ENCODE results near the gene L3MBTL4. TPM values are rescaled to one million over a fixed set of nuclear protein-coding genes. Genes with fewer than 3 reads are reported as not detected.

The L3MBTL4 gene
- total and polyA plus RNA-seq, 9 of the 15 experiments (the other 6 are each of a cell fraction or from before 2014, with no cell fraction given), result not detected

- ChIA-PET CTCF (ENCODE audit: low intra/inter-chr PET ratio) (no interaction called here), POLR2A (no interaction called here)
- H4K20me1 ChIP-seq (replicated peaks; ENCODE audit: control insufficient read depth, insufficient read depth, low read length), result no peaks in the 10 kb centered on the region
- ATAC-seq (no peak), FAIRE-seq (no peak), DNase-seq (ENCODE audit: extremely low read depth in 1 of 4, low spot score in 3 of 4) (no peak)
- no peak overlapping the region for H3K4me2 ChIP-seq (ENCODE audit: insufficient read depth, low read length)
- in situ Hi-C loops (cut with MboI) (no loop called here), intact Hi-C loops (cut with micrococcal nuclease) (no loop called here)
- TF ChIP-seq, protein P1, sequence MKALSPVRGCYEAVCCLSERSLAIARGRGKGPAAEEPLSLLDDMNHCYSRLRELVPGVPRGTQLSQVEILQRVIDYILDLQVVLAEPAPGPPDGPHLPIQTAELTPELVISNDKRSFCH (CRISPR knock-in tag; IDR thresholded peaks at IDR 0.05), result no peak
- TF ChIP-seq, protein P1 (tag; IDR thresholded peaks at IDR 0.05), result no peak
- H3K9me3 ChIP-seq (replicated peaks; ENCODE audit: control insufficient read depth, insufficient read depth, low read depth, low read length), result no peaks in the 10 kb centered on the region
- no peak overlapping the region for H3K9ac ChIP-seq (ENCODE audit: insufficient read depth in 1 of 2, low read depth in 2 of 2, low read length in 2 of 2)
- no TSS peak for BruUV-seq (replicated peaks)
- H3K9me1 ChIP-seq (ENCODE audit: control insufficient read depth, insufficient read depth, low read length), result no peaks in the 10 kb centered on the region
- no peak overlapping the region for H3K4me3 ChIP-seq
- H3K27ac ChIP-seq (ENCODE audit: extremely low read depth, low read depth, low read length), result no peak overlapping the region
- H3K4me1 ChIP-seq (replicated peaks in 1 of 2; ENCODE audit: control insufficient read depth in 2 of 2, insufficient read depth in 2 of 2, low read length in 2 of 2), result no peaks in the 10 kb centered on the region
- 0% methylated on average over 3 of the region's 3 CpGs for WGBS (ENCODE audit: insufficient coverage, low coverage, missing lambda C conversion rate)
- no peaks in the 10 kb centered on the region for H3K79me2 ChIP-seq (ENCODE audit: control insufficient read depth, insufficient read depth, low read length)
- no peaks in the 10 kb centered on the region for H3K27me3 ChIP-seq (ENCODE audit: control insufficient read depth in 2 of 2, insufficient read depth in 2 of 2, low read length in 2 of 2)
- H2AFZ ChIP-seq (ENCODE audit: low read depth, low read length), result no peak overlapping the region
- H3K36me3 ChIP-seq (ENCODE audit: control insufficient read depth, insufficient read depth, low read length), result no peaks in the 10 kb centered on the region
Measured at GRCh38 chr18:6328621-6329010, 86.1 kb downstream of the L3MBTL4 start.

DNA sequence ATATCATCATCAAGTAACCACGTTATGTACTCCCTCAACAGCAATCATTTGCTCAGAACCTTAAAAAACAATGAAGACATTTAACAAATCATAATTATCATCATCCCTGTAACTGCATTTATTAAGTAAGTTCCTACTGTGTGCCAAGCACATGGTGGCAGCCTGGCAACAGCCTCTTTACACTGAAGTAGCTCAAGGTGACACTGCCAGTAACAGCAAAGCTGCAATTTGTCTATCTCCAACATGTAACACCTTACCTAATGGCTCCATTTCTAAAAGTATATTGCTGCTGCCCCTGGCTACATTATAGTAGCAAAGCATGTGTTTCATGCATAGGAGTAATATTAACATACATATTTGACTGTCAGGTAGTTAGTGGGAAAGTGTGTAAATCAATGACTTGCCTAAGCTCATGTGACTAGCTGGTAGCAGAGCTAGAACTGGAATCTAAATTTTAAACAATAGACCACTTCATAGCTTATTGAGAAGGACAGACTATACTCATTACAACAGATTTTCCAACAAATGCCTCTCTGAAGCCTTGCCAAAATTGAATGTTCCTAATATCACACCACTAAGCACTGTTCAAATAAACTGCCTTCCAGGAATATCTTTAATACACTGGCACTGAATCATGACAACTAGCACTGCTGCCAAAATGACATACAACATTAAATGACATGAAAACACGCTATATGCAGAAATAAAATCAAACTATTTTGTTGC lies 86.7 kb downstream of the L3MBTL4 start:
- no TSS peak for BruUV-seq (replicated peaks)
- intact Hi-C loops (cut with micrococcal nuclease) (no loop called here), in situ Hi-C loops (cut with MboI) (no loop called here)
- no peak overlapping the region for H3K4me3 ChIP-seq
- H3K79me2 ChIP-seq (ENCODE audit: control insufficient read depth, insufficient read depth, low read length), result no peaks in the 10 kb centered on the region
- ATAC-seq, result no peak
- no peaks in the 10 kb centered on the region for H3K27me3 ChIP-seq (ENCODE audit: control insufficient read depth in 2 of 2, insufficient read depth in 2 of 2, low read length in 2 of 2)
- no peak overlapping the region for H3K4me2 ChIP-seq (ENCODE audit: insufficient read depth, low read length)
- H3K4me1 ChIP-seq (replicated peaks in 1 of 2; ENCODE audit: control insufficient read depth in 2 of 2, insufficient read depth in 2 of 2, low read length in 2 of 2), result no peaks in the 10 kb centered on the region
- H3K36me3 ChIP-seq (ENCODE audit: control insufficient read depth, insufficient read depth, low read length), result no peaks in the 10 kb centered on the region
- no peaks in the 10 kb centered on the region for H3K9me1 ChIP-seq (ENCODE audit: control insufficient read depth, insufficient read depth, low read length)
- WGBS (ENCODE audit: insufficient coverage, low coverage, missing lambda C conversion rate), result 0% methylated on average over 2 of the region's 2 CpGs
- no peak overlapping the region for H3K9ac ChIP-seq (ENCODE audit: insufficient read depth in 1 of 2, low read depth in 2 of 2, low read length in 2 of 2)
- CTCF ChIA-PET (ENCODE audit: low intra/inter-chr PET ratio), result no interaction called here
- DNase-seq (ENCODE audit: extremely low read depth in 1 of 4, low spot score in 3 of 4), result no peak
- POLR2A ChIA-PET, result no interaction called here
- H2AFZ ChIP-seq (ENCODE audit: low read depth, low read length), result no peak overlapping the region
- H4K20me1 ChIP-seq (replicated peaks; ENCODE audit: control insufficient read depth, insufficient read depth, low read length), result no peaks in the 10 kb centered on the region
- H3K9me3 ChIP-seq (replicated peaks; ENCODE audit: control insufficient read depth, insufficient read depth, low read depth, low read length), result no peaks in the 10 kb centered on the region
- TF ChIP-seq E2F5 (CRISPR knock-in tag; IDR thresholded peaks at IDR 0.05) (no peak), RFX1 (IDR thresholded peaks at IDR 0.05) (no peak), ZNF121 (CRISPR knock-in tag; conservative IDR thresholded peaks at IDR 0.05) (no peak), CCNT2 (IDR thresholded peaks at IDR 0.05; ENCODE audit: borderline replicate concordance, extremely low read depth, insufficient read length, low read depth, low read length) (no peak)
- TF ChIP-seq, protein P2, sequence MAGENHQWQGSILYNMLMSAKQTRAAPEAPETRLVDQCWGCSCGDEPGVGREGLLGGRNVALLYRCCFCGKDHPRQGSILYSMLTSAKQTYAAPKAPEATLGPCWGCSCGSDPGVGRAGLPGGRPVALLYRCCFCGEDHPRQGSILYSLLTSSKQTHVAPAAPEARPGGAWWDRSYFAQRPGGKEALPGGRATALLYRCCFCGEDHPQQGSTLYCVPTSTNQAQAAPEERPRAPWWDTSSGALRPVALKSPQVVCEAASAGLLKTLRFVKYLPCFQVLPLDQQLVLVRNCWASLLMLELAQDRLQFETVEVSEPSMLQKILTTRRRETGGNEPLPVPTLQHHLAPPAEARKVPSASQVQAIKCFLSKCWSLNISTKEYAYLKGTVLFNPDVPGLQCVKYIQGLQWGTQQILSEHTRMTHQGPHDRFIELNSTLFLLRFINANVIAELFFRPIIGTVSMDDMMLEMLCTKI (IDR thresholded peaks at IDR 0.05; ENCODE audit: partially characterized antibody), result no peak
- TF ChIP-seq, protein P3, sequence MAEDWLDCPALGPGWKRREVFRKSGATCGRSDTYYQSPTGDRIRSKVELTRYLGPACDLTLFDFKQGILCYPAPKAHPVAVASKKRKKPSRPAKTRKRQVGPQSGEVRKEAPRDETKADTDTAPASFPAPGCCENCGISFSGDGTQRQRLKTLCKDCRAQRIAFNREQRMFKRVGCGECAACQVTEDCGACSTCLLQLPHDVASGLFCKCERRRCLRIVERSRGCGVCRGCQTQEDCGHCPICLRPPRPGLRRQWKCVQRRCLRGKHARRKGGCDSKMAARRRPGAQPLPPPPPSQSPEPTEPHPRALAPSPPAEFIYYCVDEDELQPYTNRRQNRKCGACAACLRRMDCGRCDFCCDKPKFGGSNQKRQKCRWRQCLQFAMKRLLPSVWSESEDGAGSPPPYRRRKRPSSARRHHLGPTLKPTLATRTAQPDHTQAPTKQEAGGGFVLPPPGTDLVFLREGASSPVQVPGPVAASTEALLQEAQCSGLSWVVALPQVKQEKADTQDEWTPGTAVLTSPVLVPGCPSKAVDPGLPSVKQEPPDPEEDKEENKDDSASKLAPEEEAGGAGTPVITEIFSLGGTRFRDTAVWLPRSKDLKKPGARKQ (CRISPR knock-in tag; IDR thresholded peaks at IDR 0.05), result no peak
- no peak for FAIRE-seq
- H3K27ac ChIP-seq (ENCODE audit: extremely low read depth, low read depth, low read length), result no peak overlapping the region

Data from K562 (cell line).